ENCODE results near the gene PTPRF.

Gene PTPRF

DNA sequence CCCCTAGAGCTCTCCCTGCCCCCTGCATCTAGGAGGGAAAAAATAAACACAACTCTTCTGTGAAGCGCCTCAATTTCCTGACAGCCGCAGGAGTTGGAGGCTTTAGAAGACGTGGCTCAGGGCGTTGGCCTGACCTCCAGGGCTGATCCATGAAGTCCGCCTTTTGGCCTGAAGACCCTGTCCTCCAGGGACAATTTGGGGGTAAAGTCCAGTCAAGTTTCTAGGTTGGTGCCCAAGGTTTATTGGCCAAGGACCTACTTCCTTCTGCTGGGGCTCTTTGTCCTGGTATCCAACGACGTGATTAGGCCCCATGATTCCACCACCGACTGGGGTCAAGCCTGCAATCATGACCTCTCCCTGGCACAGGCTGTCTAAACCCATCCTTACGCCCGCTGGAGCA lies 54.9 kb downstream of the PTPRF start:
- no peak for DNase-seq

DNA sequence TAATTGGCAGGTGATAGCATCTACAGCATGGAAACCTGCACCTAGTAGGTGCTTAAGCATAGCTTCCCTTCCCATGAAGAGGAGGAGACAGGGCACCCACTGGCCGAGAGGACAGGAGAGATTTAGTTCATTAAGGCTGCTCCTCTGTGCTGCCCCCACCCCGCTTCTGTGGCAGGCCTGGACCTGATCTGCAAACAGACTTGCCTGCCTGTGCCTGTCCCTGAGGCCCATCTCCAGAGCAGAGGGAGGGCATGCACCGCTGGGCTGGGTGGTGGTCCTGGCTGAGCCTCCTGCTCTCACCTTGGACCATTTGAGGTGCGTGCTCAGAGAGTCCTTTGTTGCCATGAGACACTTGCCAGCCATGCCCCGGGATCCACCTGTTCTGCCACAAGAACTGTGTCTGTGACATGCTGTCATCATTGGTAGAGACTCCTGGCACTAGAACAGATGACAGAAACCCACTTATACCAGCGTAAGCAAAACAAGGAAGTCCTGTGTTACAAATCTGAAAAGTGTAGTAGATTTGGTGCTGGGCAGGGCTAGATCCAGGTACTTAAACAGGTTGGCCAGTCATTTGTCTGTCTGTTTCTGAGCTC lies 55.6 kb downstream of the PTPRF start:
- DNase-seq, result no peak

DNA sequence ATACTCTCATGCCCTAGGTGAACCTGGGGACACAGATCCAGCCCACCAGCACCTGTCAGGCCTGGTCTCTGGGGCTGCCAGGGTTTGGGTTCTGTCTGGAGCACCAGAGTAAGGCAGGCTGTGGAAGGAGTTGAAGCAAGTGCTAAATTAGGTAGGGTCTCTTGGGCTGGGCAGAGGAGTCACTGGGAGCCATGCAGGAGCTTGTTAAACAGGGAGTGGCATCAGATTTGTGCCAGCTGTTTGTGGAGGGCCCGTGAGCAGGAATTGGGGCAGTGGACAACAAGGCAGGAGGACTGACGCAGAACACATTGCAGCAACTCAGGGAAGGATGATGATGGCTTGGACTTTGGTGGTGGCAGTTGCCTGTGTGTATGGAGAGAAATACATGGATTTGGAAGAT lies 56.3 kb downstream of the PTPRF start:
- DNase-seq, result no peak

DNA sequence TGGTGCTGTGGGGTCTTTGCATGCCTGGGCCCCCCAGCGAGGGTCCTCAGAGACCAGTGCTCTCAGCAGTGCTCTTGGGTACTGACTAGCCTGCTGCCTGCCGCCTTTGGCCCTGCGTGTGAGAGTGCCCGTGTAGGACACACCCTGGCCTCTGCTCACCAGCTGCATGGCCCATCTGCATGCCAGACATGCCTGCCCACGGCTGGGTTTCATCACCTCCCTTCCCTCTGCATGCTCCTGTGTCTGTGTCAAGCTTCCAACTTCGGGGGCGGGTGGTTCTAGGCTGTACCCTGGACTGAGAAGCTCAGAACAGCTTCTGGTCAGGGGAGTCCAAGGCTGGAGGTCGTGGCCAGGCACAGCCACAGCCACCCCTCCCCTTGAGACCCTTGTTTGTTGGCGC lies 56.9 kb downstream of the PTPRF start:
- no peak for DNase-seq

DNA sequence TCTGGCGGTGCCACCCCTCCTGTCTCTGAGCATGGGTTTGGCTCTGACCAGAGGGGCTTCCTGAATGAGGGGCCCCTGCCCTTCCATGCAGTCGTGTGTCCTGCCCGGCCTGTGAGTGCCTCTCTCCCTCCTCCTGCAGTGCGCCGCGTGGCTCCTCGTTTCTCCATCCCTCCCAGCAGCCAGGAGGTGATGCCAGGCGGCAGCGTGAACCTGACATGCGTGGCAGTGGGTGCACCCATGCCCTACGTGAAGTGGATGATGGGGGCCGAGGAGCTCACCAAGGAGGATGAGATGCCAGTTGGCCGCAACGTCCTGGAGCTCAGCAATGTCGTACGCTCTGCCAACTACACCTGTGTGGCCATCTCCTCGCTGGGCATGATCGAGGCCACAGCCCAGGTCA lies 57.9 kb downstream of the PTPRF start:
- DNase-seq, result no peak

DNA sequence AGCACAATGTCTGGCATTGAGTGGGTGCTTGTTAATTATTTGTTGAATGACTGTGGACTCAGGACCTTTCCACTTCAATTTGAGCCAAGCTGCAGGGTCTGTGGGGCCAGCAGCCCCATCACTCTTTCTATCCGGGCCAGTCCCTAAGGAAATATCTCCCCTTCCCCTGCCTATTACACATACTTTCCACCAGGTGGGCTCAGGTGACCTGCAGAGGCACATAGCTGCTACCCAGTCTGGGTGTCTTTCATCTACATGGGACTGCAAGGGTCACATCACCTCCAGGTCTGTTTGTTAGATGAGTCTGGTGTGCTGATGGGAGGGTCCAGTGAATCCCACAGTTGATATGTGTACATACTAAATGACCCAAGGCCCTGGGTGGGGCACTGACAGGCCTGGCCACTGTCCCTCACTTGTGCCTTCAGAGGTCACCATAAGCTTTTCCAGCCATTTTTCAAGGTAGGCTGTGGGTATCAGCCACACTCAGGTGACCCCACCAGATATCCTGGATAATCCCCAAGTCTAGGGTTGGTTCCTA lies 59.8 kb downstream of the PTPRF start:
- no peak for DNase-seq

DNA sequence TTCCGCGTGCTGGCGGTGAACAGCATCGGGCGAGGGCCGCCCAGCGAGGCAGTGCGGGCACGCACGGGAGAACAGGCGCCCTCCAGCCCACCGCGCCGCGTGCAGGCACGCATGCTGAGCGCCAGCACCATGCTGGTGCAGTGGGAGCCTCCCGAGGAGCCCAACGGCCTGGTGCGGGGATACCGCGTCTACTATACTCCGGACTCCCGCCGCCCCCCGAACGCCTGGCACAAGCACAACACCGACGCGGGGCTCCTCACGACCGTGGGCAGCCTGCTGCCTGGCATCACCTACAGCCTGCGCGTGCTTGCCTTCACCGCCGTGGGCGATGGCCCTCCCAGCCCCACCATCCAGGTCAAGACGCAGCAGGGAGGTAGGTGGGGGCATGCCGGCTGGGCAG lies 60.5 kb downstream of the PTPRF start:
- DNase-seq, result no peak

DNA sequence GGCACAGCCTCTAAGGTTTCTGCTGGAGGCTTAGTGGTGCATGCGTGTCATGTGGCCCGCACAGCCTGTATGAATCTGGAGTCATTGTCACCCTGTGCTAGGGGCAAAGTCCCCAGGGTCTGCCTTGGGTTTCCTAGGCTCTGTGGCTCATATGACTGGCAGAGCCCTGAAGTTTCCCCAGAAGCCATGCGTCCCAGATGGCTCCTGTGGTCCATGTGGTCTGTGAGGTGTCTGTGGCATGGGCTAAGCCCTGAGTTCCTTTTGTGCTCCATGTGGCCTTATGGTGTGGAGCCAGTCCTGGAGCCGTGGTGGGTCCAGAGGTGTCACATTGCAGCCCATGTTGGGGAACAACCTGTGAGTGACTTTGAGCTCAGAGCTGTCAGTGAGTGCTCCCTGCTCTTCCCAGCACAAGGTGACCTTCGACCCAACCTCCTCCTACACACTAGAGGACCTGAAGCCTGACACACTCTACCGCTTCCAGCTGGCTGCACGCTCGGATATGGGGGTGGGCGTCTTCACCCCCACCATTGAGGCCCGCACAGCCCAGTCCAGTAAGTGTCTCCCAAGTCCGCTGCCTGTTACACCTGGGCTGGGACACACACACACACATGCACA lies 61.5 kb downstream of the PTPRF start:
- DNase-seq, result no peak

DNA sequence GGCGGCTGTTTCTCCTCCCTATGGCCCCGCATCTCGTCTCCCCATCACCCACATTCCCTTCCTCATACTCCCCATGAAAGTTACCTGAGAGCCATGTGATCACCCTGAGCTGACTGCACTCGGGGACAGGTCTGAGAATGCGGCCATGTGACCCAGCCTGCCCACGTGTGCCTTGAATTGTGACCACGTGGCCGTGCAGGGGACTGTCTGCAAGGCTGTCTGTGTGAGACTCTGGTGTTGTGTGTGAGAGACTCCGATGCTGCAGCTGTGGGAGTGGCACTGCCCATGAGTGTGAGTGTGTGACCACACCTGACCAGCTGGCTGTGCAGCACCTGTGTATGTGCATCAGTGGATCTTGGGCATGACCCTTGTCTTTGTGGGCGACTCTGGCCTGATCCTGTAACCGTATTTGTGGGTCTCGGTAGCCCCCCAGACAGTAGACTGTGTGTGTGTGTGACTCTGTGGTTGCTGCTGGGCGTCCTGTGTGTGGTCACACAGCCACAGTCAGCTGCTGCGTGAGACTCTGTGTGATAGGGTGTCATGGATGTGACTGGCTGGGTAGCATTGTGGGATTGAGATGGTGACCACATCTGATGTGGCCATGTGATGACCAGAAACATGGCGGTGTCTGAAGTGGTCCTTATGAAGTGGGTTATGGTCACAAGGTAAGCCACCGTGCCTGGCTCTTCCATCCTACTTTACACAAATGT lies 62.4 kb downstream of the PTPRF start:
- DNase-seq, result no peak

DNA sequence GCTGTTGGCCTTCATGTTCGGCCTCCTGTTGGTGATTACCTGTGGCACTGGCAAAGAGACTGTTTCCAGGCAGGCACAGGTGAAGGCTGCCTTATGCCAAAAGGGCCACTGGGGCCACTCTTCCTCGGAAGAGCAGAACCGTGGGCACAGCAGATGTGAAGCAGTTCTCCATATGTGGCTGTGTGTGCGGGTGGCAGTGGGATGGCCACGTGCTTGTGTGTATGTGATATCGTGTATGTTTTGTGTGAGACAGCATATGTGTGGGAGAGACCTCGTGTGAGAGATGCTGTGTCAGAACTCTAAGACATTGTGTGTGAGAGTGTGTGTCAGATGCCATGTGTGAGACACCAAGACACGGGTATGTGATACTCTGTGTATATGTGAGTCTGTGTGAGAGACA lies 65.9 kb downstream of the PTPRF start:
- DNase-seq, result no peak

DNA sequence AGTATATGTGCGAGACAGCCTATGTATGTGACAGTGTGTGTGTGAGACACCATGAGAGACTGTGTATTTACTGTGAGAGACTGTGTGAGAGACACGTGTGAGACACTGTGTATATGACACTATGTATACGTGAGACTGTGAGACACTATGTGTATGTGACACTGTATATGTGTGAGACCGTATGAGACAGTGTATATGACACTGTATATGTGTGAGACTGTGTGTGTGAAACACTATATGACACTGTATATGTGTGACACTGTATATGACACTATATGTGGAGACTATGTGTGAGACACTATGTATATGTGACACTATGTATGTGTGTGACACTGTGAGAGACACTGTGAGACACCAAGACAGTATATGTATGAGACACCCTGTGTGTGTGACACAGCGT lies 66.3 kb downstream of the PTPRF start:
- DNase-seq, result no peak

DNA sequence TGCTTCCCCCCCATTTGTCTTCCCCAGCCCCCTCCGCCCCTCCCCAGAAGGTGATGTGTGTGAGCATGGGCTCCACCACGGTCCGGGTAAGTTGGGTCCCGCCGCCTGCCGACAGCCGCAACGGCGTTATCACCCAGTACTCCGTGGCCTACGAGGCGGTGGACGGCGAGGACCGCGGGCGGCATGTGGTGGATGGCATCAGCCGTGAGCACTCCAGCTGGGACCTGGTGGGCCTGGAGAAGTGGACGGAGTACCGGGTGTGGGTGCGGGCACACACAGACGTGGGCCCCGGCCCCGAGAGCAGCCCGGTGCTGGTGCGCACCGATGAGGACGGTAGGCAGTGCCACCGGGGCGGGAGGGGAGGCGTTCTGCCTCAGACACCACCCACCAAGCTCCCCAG lies 67.0 kb downstream of the PTPRF start:
- no peak for DNase-seq

DNA sequence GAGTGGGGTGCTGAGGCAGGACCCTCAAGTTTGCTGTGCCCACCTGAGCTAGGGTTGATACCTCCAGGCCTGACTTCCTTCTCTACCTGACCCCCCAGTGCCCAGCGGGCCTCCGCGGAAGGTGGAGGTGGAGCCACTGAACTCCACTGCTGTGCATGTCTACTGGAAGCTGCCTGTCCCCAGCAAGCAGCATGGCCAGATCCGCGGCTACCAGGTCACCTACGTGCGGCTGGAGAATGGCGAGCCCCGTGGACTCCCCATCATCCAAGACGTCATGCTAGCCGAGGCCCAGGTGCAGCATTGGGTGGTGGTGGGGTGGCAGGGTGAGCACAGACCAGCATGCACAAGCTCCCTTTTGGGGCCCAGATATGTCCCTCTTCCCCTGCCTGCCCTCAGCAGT lies 67.9 kb downstream of the PTPRF start:
- DNase-seq, result no peak

DNA sequence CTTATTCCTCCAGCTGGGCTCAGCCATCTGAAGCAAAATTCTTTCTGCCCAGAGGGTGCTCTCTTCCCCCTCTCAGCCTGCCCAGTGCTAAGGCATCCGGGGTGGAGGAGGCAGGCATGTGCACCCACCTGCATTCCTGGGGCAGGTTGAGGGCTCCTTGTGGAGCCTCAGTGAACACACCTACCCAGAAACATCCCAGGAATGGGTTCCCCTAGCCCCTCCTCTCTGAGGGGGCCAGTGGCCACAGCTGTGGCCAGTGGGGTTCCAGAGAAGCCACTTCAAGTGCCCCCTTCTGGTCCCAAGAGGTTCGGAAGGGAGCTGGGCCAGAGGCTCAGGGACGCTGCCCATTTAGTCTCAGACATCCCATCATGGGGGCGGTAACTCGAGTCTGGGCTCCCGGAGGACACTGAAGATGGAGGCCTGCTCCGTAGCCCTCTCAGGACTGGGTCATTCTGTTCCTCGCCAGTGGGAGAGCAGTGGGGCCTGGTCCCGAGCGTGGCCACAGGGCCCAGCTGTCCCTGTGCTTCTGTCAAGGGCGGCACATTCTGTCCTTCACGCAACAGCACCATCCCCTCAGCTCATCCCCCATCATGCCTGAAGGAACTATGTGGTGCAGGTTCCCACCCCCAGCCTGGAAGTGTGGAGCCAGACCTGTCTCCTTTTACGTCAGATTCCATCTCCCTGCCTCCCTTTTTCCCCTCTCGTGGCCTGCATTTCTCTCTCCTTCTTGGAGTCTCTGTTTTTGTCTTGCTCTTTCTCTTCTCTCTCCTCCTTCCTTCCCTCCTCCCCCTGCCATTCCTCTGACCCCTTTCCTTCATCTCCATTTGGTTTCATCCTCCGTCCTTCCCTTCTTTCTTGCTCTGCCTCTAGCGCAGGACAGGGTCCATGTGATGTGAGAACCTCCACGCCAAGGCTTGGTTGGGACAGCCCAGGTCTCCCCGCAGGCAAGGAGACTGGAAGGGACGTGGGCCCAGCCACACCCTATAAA lies 69.6 kb downstream of the PTPRF start:
- DNase-seq, result no peak

DNA sequence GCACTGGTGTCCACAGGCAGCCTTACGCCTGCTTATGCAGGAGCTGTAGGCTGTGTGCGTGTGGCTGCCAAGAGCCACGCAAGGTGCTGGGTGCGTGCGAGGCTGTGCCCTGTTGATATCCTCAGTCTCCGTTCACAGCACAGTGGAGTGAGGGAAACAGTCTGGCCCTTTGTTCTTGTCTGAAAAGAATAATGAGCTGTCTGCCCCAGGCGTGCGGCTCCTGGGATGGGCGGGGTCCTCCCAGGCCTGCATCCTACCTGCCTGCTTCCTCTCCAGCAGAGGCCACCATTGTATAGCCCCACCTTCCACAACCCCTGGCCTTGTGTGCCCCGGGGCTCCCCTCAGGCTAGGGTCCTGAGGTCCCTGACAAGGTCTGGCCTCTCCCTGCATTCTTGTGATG lies 72.3 kb downstream of the PTPRF start:
- no peak for DNase-seq

DNA sequence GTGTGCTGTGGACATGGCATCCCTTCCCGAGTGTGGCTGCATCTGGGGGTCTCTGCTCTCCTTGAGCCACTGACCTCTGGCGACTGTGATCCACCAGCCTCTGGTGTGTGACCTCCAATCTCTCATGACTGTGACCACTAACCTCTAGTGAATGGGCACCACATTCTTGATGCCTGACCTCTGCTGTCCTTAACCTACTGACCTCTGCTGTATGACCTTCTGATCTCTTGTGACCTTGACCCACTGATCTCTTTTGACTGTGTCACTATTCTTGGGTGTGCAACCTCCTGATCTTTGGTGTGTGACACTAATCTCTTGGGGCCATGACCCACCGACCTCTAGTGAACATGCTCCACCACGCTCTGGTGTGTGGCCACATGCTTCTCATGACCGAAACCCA lies 73.5 kb downstream of the PTPRF start:
- DNase-seq, result no peak

DNA sequence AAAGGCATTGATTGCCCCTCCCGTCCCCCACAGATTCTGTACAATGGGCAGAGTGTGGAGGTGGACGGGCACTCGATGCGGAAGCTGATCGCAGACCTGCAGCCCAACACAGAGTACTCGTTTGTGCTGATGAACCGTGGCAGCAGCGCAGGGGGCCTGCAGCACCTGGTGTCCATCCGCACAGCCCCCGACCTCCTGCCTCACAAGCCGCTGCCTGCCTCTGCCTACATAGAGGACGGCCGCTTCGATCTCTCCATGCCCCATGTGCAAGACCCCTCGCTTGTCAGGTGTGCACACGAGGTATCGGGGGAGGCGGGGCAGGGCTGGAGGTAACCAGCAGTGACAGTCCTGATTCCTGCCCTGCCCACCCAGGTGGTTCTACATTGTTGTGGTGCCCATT lies 74.5 kb downstream of the PTPRF start:
- no peak for DNase-seq

DNA sequence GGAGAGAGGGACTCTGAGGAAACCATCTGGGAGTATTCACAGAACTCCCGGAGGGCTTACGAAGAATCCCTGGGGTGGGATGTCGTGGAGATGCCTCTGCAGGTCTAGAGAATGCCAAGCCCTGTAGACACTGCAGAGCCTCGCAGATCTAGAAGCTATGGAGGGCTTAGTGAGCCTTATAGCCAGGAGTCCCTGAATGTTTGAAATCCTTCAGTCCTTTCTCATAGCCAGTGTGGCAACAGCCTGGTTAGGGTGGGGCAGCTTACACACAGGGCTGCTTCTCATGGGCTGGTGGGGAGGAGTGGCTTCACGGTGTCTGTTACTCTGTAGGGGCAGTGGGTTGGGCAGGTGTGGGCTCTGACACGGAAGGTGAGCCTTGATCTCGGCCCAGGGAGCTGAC lies 75.1 kb downstream of the PTPRF start:
- DNase-seq, result no peak

DNA sequence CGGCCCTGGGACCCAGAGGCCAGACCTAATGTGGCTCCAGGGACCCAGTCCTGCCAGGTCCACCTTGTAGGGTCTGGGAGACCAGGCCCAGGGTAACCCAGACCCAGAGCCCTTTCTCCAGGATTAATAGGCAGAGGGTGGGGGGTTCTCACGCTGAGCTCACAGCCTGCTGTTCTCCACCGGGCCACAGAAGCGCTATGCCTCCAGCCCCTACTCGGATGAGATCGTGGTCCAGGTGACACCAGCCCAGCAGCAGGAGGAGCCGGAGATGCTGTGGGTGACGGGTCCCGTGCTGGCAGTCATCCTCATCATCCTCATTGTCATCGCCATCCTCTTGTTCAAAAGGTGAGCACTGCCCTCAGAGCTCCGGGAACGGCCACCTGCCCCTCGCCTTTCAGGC lies 75.9 kb downstream of the PTPRF start:
- no peak for DNase-seq

DNA sequence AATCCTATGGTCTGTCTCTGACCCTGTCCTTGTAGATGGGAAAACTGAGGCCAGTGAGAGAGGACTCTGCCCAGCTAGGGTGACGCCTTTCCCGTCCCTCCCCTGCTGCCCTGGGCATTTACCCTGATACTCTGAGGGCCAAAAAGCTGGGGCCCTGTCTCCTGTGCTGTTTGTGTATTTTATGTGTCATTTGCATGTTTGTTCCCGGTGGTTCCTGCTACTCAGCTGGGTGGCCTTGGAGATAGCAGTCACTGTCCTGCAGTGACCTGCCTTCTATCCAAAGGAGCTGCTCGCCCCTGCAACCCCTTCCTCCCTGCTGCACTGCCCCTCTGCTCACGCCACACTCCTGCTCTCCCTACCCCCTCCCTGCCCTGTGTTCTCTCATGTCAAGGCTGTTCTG lies 78.1 kb downstream of the PTPRF start:
- DNase-seq, result no peak

DNA sequence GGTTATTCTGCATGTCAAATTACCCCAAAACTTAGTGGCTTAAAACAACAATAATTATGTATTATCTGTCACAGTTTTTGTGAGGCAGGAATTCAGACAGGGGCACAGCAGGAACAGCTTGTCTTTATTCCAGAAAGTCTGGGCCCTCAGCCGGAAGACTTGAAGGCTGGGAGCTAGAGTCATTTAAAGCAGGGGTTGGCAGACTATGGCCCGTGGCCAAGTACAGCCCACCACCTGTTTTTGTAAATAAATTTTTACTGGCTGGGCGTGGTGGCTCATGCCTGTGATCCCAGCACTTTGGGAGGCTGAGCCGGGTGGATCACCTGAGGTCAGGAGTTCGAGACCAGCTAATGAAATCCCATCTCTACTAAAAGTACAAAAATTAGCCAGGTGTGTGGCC lies 79.7 kb downstream of the PTPRF start:
- no peak for DNase-seq

DNA sequence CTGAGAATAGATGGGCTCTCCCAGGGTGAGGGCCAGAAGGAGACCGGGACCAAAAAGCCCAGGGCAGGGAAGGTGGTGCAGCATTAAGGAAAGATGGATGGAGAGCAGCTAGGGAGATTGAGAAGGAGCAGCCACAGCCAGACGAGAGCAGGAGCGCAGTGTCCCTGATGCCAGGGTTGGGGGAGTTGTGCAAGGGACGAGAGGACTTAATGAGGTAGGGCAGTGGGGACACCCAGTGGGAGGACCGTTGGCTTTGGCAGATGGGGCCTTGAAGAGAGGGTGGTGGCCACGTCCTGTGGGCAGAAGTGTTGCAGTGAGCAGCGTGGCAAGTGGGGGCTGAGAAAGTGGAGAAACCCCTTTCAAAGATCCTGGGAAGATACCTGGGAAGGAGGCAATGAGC lies 81.3 kb downstream of the PTPRF start:
- no peak for DNase-seq

DNA sequence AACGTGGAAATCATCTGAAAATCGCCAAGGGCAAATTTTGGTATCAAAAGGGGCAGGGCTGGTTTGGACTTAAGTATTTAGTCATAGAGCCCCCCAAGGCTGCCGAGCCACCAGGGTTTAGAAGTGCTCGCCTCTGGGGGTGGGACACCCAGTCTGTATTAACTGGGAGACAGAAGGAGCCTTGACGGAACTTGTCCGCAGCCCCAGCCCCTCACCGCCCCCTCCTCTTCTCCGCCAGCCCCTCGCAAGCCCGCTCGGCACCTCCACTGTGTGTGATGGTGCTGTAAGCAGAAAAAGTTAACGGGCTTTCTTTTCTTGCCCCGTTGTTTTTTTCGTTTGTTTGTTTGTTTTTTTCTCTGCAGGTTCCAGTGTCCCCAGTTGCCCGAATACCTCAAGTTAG lies 81.7 kb downstream of the PTPRF start:
- no peak for DNase-seq

All from left hindlimb (tissue), 1 donor.